Fibroblast of pulmonary artery (primary cell): ENCODE measurements around the gene CTIF.

Experiments used
- DNase-seq: peaks from one replicate; pipeline ENCODE4 v3.0.0-alpha.2; 2010; ENCODE audit warnings: low read depth
- H3K4me3 ChIP-seq: replicated peaks from 2 replicates; pipeline ENCODE4 v1.5.1; 2011; ENCODE audit warnings: low read depth, mild to moderate bottlenecking, control low read depth, low read length, moderate library complexity
- CTCF ChIP-seq: IDR thresholded peaks from 2 replicates; pipeline ENCODE4 v1.5.1; 2011; ENCODE audit warnings: mild to moderate bottlenecking, control low read depth, low read length, inconsistent platforms; ENCODE audit errors: missing control alignments

The CTIF gene

GRCh38 chr18:48703418-48703817 is 164.6 kb downstream of the CTIF start:
- TF ChIP-seq CTCF: no peak
- DNase-seq: no peak

GRCh38 chr18:48705043-48705442 is 166.2 kb downstream of the CTIF start:
- TF ChIP-seq CTCF: no peak
- no peak overlapping the region for H3K4me3 ChIP-seq
- no peak for DNase-seq

More at GRCh38 chr18:48703418-48703817, 164.6 kb downstream of the CTIF start:
- H3K4me3 ChIP-seq: no peak overlapping the region

- H3K4me3 ChIP-seq: no peak overlapping the region
- no peak for TF ChIP-seq CTCF
- no peak for DNase-seq
Observed at GRCh38 chr18:48705531-48705930, 166.7 kb downstream of the CTIF start.

GRCh38 chr18:48706731-48707130 is 167.9 kb downstream of the CTIF start:
- TF ChIP-seq CTCF: no peak
- no peak overlapping the region for H3K4me3 ChIP-seq
- DNase-seq: no peak

- no peak overlapping the region for H3K4me3 ChIP-seq
- TF ChIP-seq CTCF: no peak
- no peak for DNase-seq
Observed at GRCh38 chr18:48707636-48708296, 168.9 kb downstream of the CTIF start.

- no peak for DNase-seq
- no peak overlapping the region for H3K4me3 ChIP-seq
- no peak for TF ChIP-seq CTCF
Observed at GRCh38 chr18:48708807-48709206, 170.0 kb downstream of the CTIF start.
